Mesothelial cell of epicardium (in vitro differentiated cells): Measurements from ENCODE around the gene PTPRZ1. TPM values are rescaled to one million over a fixed set of nuclear protein-coding genes. Genes with fewer than 3 reads are reported as not detected.

Source experiments
- DNase-seq, 2 experiments: peaks; one replicate each; pipeline ENCODE4 v3.0.0; 2021; ENCODE audit warnings: low spot score in 2 of 2; ENCODE audit not compliant: unreplicated experiment in 2 of 2
- H3K27ac Mint-ChIP-seq: 2 replicates; pipeline ENCODE4 v1.8.0; 2021; ENCODE audit warnings: mixed read lengths
- H3K27me3 Mint-ChIP-seq: 2 replicates; pipeline ENCODE4 v1.8.0; 2021; ENCODE audit warnings: low read depth, mixed read lengths
- H3K36me3 Mint-ChIP-seq: 2 replicates; pipeline ENCODE4 v1.8.0; 2021; ENCODE audit warnings: mixed read lengths
- H3K4me1 Mint-ChIP-seq: 2 replicates; pipeline ENCODE4 v1.8.0; 2021; ENCODE audit warnings: mixed read lengths
- H3K4me3 Mint-ChIP-seq: 2 replicates; pipeline ENCODE4 v1.8.0; 2021; ENCODE audit warnings: mild to moderate bottlenecking, moderate library complexity, mixed read lengths
- H3K9me3 Mint-ChIP-seq: 2 replicates; pipeline ENCODE4 v1.8.0; 2021; ENCODE audit warnings: mixed read lengths
- CTCF ChIP-seq: fragments of 200-600 bp; sonication (generic); IDR thresholded peaks from one replicate; pipeline ENCODE4 v1.5.0; 2021; ENCODE audit warnings: antibody characterized with exemption; ENCODE audit not compliant: unreplicated experiment
- total RNA-seq: library from RNA; stranded (reverse); gene quantifications from 3 replicates; pipeline ENCODE4 v1.2.1, GENCODE V29; 2021

PTPRZ1 gene
- total RNA-seq, 1 donor from 2014 or later = 3.4 TPM

GRCh38 chr7:121879544-121879943 lies 6.6 kb downstream of the PTPRZ1 start:
- Mint-ChIP-seq H3K27ac (no peak overlapping the region), H3K4me3 (no peak overlapping the region), H3K9me3 (peaks cover 4% of the 10 kb centered on the region), H3K27me3 (peaks cover 27% of the 10 kb centered on the region), H3K36me3 (no peaks in the 10 kb centered on the region), H3K4me1 (no peaks in the 10 kb centered on the region)
- DNase-seq = no peak
- TF ChIP-seq CTCF = no peak

GRCh38 chr7:121882731-121883130 lies 9.8 kb downstream of the PTPRZ1 start:
- no peak for DNase-seq
- no peaks in the 10 kb centered on the region for H3K9me3 Mint-ChIP-seq
- H3K27ac Mint-ChIP-seq = no peak overlapping the region
- no peak overlapping the region for H3K4me3 Mint-ChIP-seq
- H3K36me3 Mint-ChIP-seq = no peaks in the 10 kb centered on the region
- TF ChIP-seq CTCF = no peak
- H3K4me1 Mint-ChIP-seq = no peaks in the 10 kb centered on the region
- H3K27me3 Mint-ChIP-seq = peaks cover 1% of the 10 kb centered on the region

DNA sequence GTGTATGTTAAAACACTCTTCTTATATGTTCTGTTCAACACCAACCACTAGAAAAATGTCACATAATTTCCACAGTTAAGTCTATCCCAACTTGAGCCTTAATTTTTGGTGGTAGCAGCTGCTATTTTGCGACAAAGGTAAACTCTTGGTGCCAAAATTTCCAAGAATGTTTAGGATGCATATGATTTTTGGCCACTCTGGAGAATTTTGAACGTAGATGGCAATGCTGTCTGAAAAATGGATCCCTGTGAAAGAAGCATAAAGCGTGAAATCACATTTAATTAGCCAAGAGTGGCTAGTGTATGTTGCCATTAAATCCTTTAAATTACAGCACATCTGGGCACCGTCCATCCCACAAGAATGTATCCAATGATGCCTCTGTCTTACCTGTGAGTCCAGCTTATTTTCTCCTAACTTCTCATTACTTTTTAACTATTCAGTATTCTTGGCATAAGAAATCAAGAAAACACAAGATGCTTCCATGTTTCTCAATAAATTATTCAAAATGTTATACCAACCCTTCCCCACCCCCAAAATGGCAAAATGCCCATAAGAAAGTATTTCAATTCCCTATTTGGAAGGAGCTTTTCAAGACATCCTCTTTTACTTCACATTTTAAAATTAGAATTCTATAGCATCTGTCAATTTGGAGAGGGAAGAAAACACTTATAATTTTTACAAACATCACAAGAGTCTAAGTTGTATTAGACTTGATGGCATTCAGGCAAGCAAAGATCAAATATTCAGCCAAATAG lies 12.4 kb downstream of the PTPRZ1 start:
- no peaks in the 10 kb centered on the region for H3K9me3 Mint-ChIP-seq
- no peak for DNase-seq
- no peaks in the 10 kb centered on the region for H3K36me3 Mint-ChIP-seq
- H3K4me1 Mint-ChIP-seq = no peaks in the 10 kb centered on the region
- no peaks in the 10 kb centered on the region for H3K27me3 Mint-ChIP-seq
- no peak overlapping the region for H3K4me3 Mint-ChIP-seq
- no peak overlapping the region for H3K27ac Mint-ChIP-seq
- TF ChIP-seq CTCF = no peak

GRCh38 chr7:121887634-121888033 lies 14.7 kb downstream of the PTPRZ1 start:
- Mint-ChIP-seq H3K27me3 (no peaks in the 10 kb centered on the region), H3K27ac (no peak overlapping the region), H3K4me3 (no peak overlapping the region), H3K36me3 (no peaks in the 10 kb centered on the region), H3K4me1 (no peaks in the 10 kb centered on the region), H3K9me3 (no peaks in the 10 kb centered on the region)
- no peak for TF ChIP-seq CTCF
- no peak for DNase-seq

- no peaks in the 10 kb centered on the region for H3K4me1 Mint-ChIP-seq
- H3K4me3 Mint-ChIP-seq = no peak overlapping the region
- no peak for DNase-seq
- H3K36me3 Mint-ChIP-seq = no peaks in the 10 kb centered on the region
- peaks cover 2% of the 10 kb centered on the region for H3K27me3 Mint-ChIP-seq
- no peaks in the 10 kb centered on the region for H3K9me3 Mint-ChIP-seq
- TF ChIP-seq CTCF = no peak
- H3K27ac Mint-ChIP-seq = no peak overlapping the region
Observed at GRCh38 chr7:121890833-121891232, 17.9 kb downstream of the PTPRZ1 start.
